H1 (cell line): Measurements from ENCODE around the gene KRT222. TPM values are rescaled to one million over a fixed set of nuclear protein-coding genes. Genes with fewer than 3 reads are reported as not detected.

Experiments
- BACH1 ChIP-seq: IDR thresholded peaks from 2 replicates; pipeline ENCODE4 v1.6.1; 2012; ENCODE audit warnings: low read length, improper control_type of control experiment
- JUN ChIP-seq: IDR thresholded peaks from 2 replicates; pipeline ENCODE4 v1.6.1; 2011; ENCODE audit warnings: low read depth, mild to moderate bottlenecking, improper control_type of control experiment, low read length
- JUND ChIP-seq: IDR thresholded peaks from 2 replicates; pipeline ENCODE4 v1.6.1; 2011; ENCODE audit warnings: mild to moderate bottlenecking, improper control_type of control experiment, low read length
- SP1 ChIP-seq: IDR thresholded peaks from 2 replicates; pipeline ENCODE4 v1.6.1; 2011; ENCODE audit warnings: low read depth, low read length
- polyA plus RNA-seq, 7 experiments: library from polyadenylated mRNA; depleted of rRNA in 3 of 7; stranded (reverse) in 5 of 7; unstranded in 2 of 7; fragments of >200 nt in 5 of 7; fragments of 200-250 nt in 2 of 7; gene quantifications; 1 replicate in 5 of 7; 2 replicates in 1 of 7; 4 replicates in 1 of 7; pipeline versions ENCODE4 v1.2.1 to v1.2.3, GENCODE V29; 2011 to 2013; ENCODE audit warnings: missing spikeins in 2 of 7, mixed read lengths in 2 of 7
- total RNA-seq: library from RNA; stranded (reverse); fragmentation: NEBNext Ultra II Directional; extraction: Animal tissue kit (Norgen Biotek cat#: 25700); gene quantifications from 2 replicates; pipeline ENCODE4 v1.2.1, GENCODE V29; 2021

KRT222 gene
- total and polyA plus RNA-seq, 2 of the 8 experiments (the other 6 are each of a cell fraction or from before 2014, with no cell fraction given), result 0.08 to 0.61 TPM

DNA sequence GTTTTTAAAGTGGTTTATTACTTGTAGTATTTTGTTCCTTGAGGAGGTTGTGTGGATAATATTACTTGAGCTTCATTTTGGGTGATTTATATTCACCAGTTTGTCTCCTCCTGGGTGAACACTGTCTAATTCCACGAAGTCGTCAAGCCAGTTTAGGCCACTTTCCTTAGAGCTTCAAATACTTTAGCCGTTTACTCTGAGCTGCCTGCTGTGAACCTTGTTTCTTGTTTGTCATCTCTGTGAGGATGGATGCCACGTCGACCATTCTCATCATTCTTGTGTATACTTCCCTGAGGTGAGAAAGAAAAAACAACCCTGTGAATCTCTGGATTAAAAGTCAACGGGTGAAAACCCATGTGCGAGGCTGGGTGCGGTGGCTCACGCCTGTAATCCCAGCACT lies 29.6 kb upstream of the KRT222 start (continued):
- TF ChIP-seq BACH1 (no peak), JUND (no peak), SP1 (no peak), JUN (no peak)
